ENCODE results near the gene TAGLN2.

Gene TAGLN2

DNA sequence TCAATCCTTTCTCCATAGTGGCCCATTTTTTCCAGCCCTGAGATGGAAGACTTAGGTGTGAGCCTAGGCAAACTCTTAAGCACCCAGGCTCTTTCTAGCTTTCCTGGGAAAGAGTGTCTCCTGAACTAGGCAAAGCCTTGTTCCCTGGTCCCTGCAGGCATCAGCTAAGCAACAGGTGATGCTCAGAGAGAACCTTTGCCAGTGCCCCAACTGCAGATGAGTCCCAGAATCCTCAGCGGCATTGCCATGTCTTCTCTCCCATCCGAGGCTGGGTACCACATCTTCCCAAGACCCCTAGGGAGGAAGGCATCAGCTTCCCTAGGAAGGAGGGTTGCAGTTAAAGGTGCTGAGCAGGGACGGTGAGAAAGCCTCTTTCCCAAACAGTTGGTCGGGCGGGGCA is 54.6 kb downstream of the TAGLN2 start:
- no peak for DNase-seq (ENCODE audit: low spot score)

GRCh38 chr1:159869607-159870006 is 55.7 kb downstream of the TAGLN2 start:
- DNase-seq (ENCODE audit: low spot score) = no peak

DNA sequence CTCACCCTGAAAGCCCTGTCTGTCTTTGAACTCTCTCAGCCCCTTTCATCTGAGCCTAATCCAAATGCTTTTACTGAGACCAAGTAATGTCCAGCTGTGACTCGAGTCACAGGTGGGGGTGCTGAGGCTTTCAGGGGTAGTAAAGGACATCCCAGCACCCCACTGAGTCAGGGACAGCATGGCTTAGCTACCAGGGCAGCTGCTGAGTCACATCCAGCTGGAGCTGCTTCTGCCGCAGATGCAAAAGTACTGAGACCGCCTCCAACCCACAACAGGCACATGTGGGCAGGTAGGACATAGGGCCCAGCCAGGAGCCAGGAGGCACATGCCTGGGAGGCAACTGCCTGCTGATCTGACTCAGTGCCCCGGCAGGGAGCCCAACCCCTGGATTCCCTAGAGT is 56.1 kb downstream of the TAGLN2 start:
- DNase-seq (ENCODE audit: low spot score) = no peak

GRCh38 chr1:159868766-159869165 is 56.5 kb downstream of the TAGLN2 start:
- no peak for DNase-seq (ENCODE audit: low spot score)

Measured in CD4-positive, alpha-beta T cell treated with Interleukin-15 for 4 hours (primary cell).